Measurements from ENCODE around the gene FLG2.

The FLG2 gene

GRCh38 chr1:152372672-152373071 lies 12.9 kb upstream of the FLG2 start:
- Histone ChIP-seq H3K36me3 (ENCODE audit: control insufficient read depth, insufficient read depth, low read length) (no peaks in the 10 kb centered on the region), H3K27ac (ENCODE audit: insufficient read depth, low read length, poor library complexity, severe bottlenecking) (no peak overlapping the region), H3K4me1 (ENCODE audit: control insufficient read depth, insufficient read depth, low read length, poor library complexity, severe bottlenecking) (no peaks in the 10 kb centered on the region), H3K27me3 (replicated peaks; ENCODE audit: control insufficient read depth, insufficient read depth, low read length, poor library complexity, severe bottlenecking) (no peaks in the 10 kb centered on the region), H3K9me3 (ENCODE audit: control insufficient read depth, low read length) (no peaks in the 10 kb centered on the region), H3K4me3 (ENCODE audit: insufficient read depth, low read depth, low read length, poor library complexity, severe bottlenecking) (no peak overlapping the region)
- DNase-seq = no peak

- H3K9me3 ChIP-seq (ENCODE audit: control insufficient read depth, low read length) = no peaks in the 10 kb centered on the region
- no peak for DNase-seq
- no peaks in the 10 kb centered on the region for H3K36me3 ChIP-seq (ENCODE audit: control insufficient read depth, insufficient read depth, low read length)
- H3K4me3 ChIP-seq (ENCODE audit: insufficient read depth, low read depth, low read length, poor library complexity, severe bottlenecking) = no peak overlapping the region
- no peaks in the 10 kb centered on the region for H3K27me3 ChIP-seq (replicated peaks; ENCODE audit: control insufficient read depth, insufficient read depth, low read length, poor library complexity, severe bottlenecking)
- H3K27ac ChIP-seq (ENCODE audit: insufficient read depth, low read length, poor library complexity, severe bottlenecking) = no peak overlapping the region
- no peaks in the 10 kb centered on the region for H3K4me1 ChIP-seq (ENCODE audit: control insufficient read depth, insufficient read depth, low read length, poor library complexity, severe bottlenecking)
These were observed 7.6 kb upstream of the FLG2 start for GRCh38 chr1:152367436-152367835.

- no peaks in the 10 kb centered on the region for H3K4me1 ChIP-seq (ENCODE audit: control insufficient read depth, insufficient read depth, low read length, poor library complexity, severe bottlenecking)
- no peaks in the 10 kb centered on the region for H3K36me3 ChIP-seq (ENCODE audit: control insufficient read depth, insufficient read depth, low read length)
- H3K27me3 ChIP-seq (replicated peaks; ENCODE audit: control insufficient read depth, insufficient read depth, low read length, poor library complexity, severe bottlenecking) = no peaks in the 10 kb centered on the region
- H3K4me3 ChIP-seq (ENCODE audit: insufficient read depth, low read depth, low read length, poor library complexity, severe bottlenecking) = no peak overlapping the region
- no peaks in the 10 kb centered on the region for H3K9me3 ChIP-seq (ENCODE audit: control insufficient read depth, low read length)
- no peak overlapping the region for H3K27ac ChIP-seq (ENCODE audit: insufficient read depth, low read length, poor library complexity, severe bottlenecking)
- no peak for DNase-seq
These were observed 3.1 kb downstream of the FLG2 start for GRCh38 chr1:152356736-152357135.

GRCh38 chr1:152349611-152350010 lies 10.2 kb downstream of the FLG2 start:
- Histone ChIP-seq H3K36me3 (ENCODE audit: control insufficient read depth, insufficient read depth, low read length) (no peaks in the 10 kb centered on the region), H3K9me3 (ENCODE audit: control insufficient read depth, low read length) (no peaks in the 10 kb centered on the region), H3K4me1 (ENCODE audit: control insufficient read depth, insufficient read depth, low read length, poor library complexity, severe bottlenecking) (no peaks in the 10 kb centered on the region), H3K4me3 (ENCODE audit: insufficient read depth, low read depth, low read length, poor library complexity, severe bottlenecking) (no peak overlapping the region), H3K27me3 (replicated peaks; ENCODE audit: control insufficient read depth, insufficient read depth, low read length, poor library complexity, severe bottlenecking) (peaks cover under 1% of the 10 kb centered on the region), H3K27ac (ENCODE audit: insufficient read depth, low read length, poor library complexity, severe bottlenecking) (no peak overlapping the region)
- no peak for DNase-seq

GRCh38 chr1:152348447-152348846 lies 11.4 kb downstream of the FLG2 start:
- no peaks in the 10 kb centered on the region for H3K9me3 ChIP-seq (ENCODE audit: control insufficient read depth, low read length)
- DNase-seq = no peak
- H3K36me3 ChIP-seq (ENCODE audit: control insufficient read depth, insufficient read depth, low read length) = no peaks in the 10 kb centered on the region
- H3K27me3 ChIP-seq (replicated peaks; ENCODE audit: control insufficient read depth, insufficient read depth, low read length, poor library complexity, severe bottlenecking) = peaks cover 3% of the 10 kb centered on the region
- H3K27ac ChIP-seq (ENCODE audit: insufficient read depth, low read length, poor library complexity, severe bottlenecking) = no peak overlapping the region
- no peak overlapping the region for H3K4me3 ChIP-seq (ENCODE audit: insufficient read depth, low read depth, low read length, poor library complexity, severe bottlenecking)
- no peaks in the 10 kb centered on the region for H3K4me1 ChIP-seq (ENCODE audit: control insufficient read depth, insufficient read depth, low read length, poor library complexity, severe bottlenecking)

- no peaks in the 10 kb centered on the region for H3K36me3 ChIP-seq (ENCODE audit: control insufficient read depth, insufficient read depth, low read length)
- H3K27me3 ChIP-seq (replicated peaks; ENCODE audit: control insufficient read depth, insufficient read depth, low read length, poor library complexity, severe bottlenecking) = peaks cover 3% of the 10 kb centered on the region
- DNase-seq = peak in 1 of 3 donors; percentile 23
- no peak overlapping the region for H3K27ac ChIP-seq (ENCODE audit: insufficient read depth, low read length, poor library complexity, severe bottlenecking)
- no peak overlapping the region for H3K4me3 ChIP-seq (ENCODE audit: insufficient read depth, low read depth, low read length, poor library complexity, severe bottlenecking)
- H3K4me1 ChIP-seq (ENCODE audit: control insufficient read depth, insufficient read depth, low read length, poor library complexity, severe bottlenecking) = no peaks in the 10 kb centered on the region
- no peaks in the 10 kb centered on the region for H3K9me3 ChIP-seq (ENCODE audit: control insufficient read depth, low read length)
These were observed 12.6 kb downstream of the FLG2 start for GRCh38 chr1:152347116-152347728.

GRCh38 chr1:152344438-152344837 lies 15.4 kb downstream of the FLG2 start:
- Histone ChIP-seq H3K4me1 (ENCODE audit: control insufficient read depth, insufficient read depth, low read length, poor library complexity, severe bottlenecking) (no peaks in the 10 kb centered on the region), H3K4me3 (ENCODE audit: insufficient read depth, low read depth, low read length, poor library complexity, severe bottlenecking) (no peak overlapping the region)
- DNase-seq = no peak

GRCh38 chr1:152343006-152343405 lies 16.8 kb downstream of the FLG2 start:
- Histone ChIP-seq H3K27ac (ENCODE audit: insufficient read depth, low read length, poor library complexity, severe bottlenecking) (no peak overlapping the region), H3K4me3 (ENCODE audit: insufficient read depth, low read depth, low read length, poor library complexity, severe bottlenecking) (no peak overlapping the region), H3K4me1 (ENCODE audit: control insufficient read depth, insufficient read depth, low read length, poor library complexity, severe bottlenecking) (no peaks in the 10 kb centered on the region), H3K27me3 (replicated peaks; ENCODE audit: control insufficient read depth, insufficient read depth, low read length, poor library complexity, severe bottlenecking) (peaks cover 3% of the 10 kb centered on the region), H3K9me3 (ENCODE audit: control insufficient read depth, low read length) (no peaks in the 10 kb centered on the region), H3K36me3 (ENCODE audit: control insufficient read depth, insufficient read depth, low read length) (no peaks in the 10 kb centered on the region)
- no peak for DNase-seq

More at GRCh38 chr1:152344438-152344837, 15.4 kb downstream of the FLG2 start:
- H3K9me3 ChIP-seq (ENCODE audit: control insufficient read depth, low read length) = no peaks in the 10 kb centered on the region
- H3K36me3 ChIP-seq (ENCODE audit: control insufficient read depth, insufficient read depth, low read length) = no peaks in the 10 kb centered on the region
- H3K27me3 ChIP-seq (replicated peaks; ENCODE audit: control insufficient read depth, insufficient read depth, low read length, poor library complexity, severe bottlenecking) = peaks cover 3% of the 10 kb centered on the region
- H3K27ac ChIP-seq (ENCODE audit: insufficient read depth, low read length, poor library complexity, severe bottlenecking) = no peak overlapping the region

GRCh38 chr1:152335399-152335798 lies 24.4 kb downstream of the FLG2 start:
- no peaks in the 10 kb centered on the region for H3K27me3 ChIP-seq (replicated peaks; ENCODE audit: control insufficient read depth, insufficient read depth, low read length, poor library complexity, severe bottlenecking)
- H3K4me1 ChIP-seq (ENCODE audit: control insufficient read depth, insufficient read depth, low read length, poor library complexity, severe bottlenecking) = no peaks in the 10 kb centered on the region
- no peak for DNase-seq
- no peaks in the 10 kb centered on the region for H3K9me3 ChIP-seq (ENCODE audit: control insufficient read depth, low read length)
- no peaks in the 10 kb centered on the region for H3K36me3 ChIP-seq (ENCODE audit: control insufficient read depth, insufficient read depth, low read length)
- no peak overlapping the region for H3K27ac ChIP-seq (ENCODE audit: insufficient read depth, low read length, poor library complexity, severe bottlenecking)
- no peak overlapping the region for H3K4me3 ChIP-seq (ENCODE audit: insufficient read depth, low read depth, low read length, poor library complexity, severe bottlenecking)

GRCh38 chr1:152328801-152329391 lies 30.9 kb downstream of the FLG2 start:
- Histone ChIP-seq H3K27ac (ENCODE audit: insufficient read depth, low read length, poor library complexity, severe bottlenecking) (no peak overlapping the region), H3K4me1 (ENCODE audit: control insufficient read depth, insufficient read depth, low read length, poor library complexity, severe bottlenecking) (no peaks in the 10 kb centered on the region), H3K27me3 (replicated peaks; ENCODE audit: control insufficient read depth, insufficient read depth, low read length, poor library complexity, severe bottlenecking) (no peaks in the 10 kb centered on the region), H3K9me3 (ENCODE audit: control insufficient read depth, low read length) (no peaks in the 10 kb centered on the region), H3K4me3 (ENCODE audit: insufficient read depth, low read depth, low read length, poor library complexity, severe bottlenecking) (no peak overlapping the region), H3K36me3 (ENCODE audit: control insufficient read depth, insufficient read depth, low read length) (no peaks in the 10 kb centered on the region)
- no peak for DNase-seq
